ACC112 (cell line): ENCODE results near the gene TMEM138.
A peak's percentile ranks its signal among the peaks of the same experiment; 100 is the strongest.

ENCODE experiments used
- H2AFZ ChIP-seq: fragments of 200-600 bp; sonication (generic); one replicate; pipeline ENCODE4 v1.6.0; 2017; ENCODE audit warnings: antibody characterized with exemption, low read length; ENCODE audit not compliant: unreplicated experiment
- H3K27ac ChIP-seq: fragments of 200-600 bp; sonication (generic); 2 replicates; pipeline ENCODE4 v1.5.1; 2014; ENCODE audit warnings: low read depth, mild to moderate bottlenecking, antibody characterized with exemption, low read length, moderate library complexity
- H3K27me3 ChIP-seq: fragments of 200-600 bp; sonication (generic); 2 replicates; pipeline ENCODE4 v1.6.1; 2014; ENCODE audit warnings: mild to moderate bottlenecking, antibody characterized with exemption, low read length, moderate library complexity, mixed read lengths; ENCODE audit not compliant: insufficient read depth
- H3K36me3 ChIP-seq: fragments of 200-600 bp; sonication (generic); 2 replicates; pipeline ENCODE4 v1.6.1; 2016; ENCODE audit warnings: mild to moderate bottlenecking, antibody characterized with exemption, low read length, moderate library complexity, mixed read lengths; ENCODE audit not compliant: insufficient read depth
- H3K4me1 ChIP-seq: fragments of 200-600 bp; sonication (generic); one replicate; pipeline ENCODE4 v1.6.1; 2016; ENCODE audit warnings: low read length, mixed read lengths; ENCODE audit not compliant: insufficient read depth, unreplicated experiment, control insufficient read depth
- H3K4me3 ChIP-seq: fragments of 200-600 bp; sonication (generic); 2 replicates; pipeline ENCODE4 v1.5.1; 2014; ENCODE audit warnings: mild to moderate bottlenecking, low read depth, low read length
- H3K79me2 ChIP-seq: fragments of 200-600 bp; sonication (generic); one replicate; pipeline ENCODE4 v1.6.0; 2016; ENCODE audit warnings: low read length; ENCODE audit not compliant: control insufficient read depth, unreplicated experiment, insufficient read depth

The TMEM138 gene

GRCh38 chr11:61361741-61362541, at the start of gene TMEM138, which contains the start of gene CYB561A3:
TSS of gene TMEM138 (plus strand) at chr11:61362374. CDS start at chr11:61364391, 2,017 bp downstream.
TSS of gene CYB561A3 (minus strand) at chr11:61361882. CDS start at chr11:61356713, 5,169 bp downstream.
- peaks cover 19% of the 10 kb centered on the region for H3K4me1 ChIP-seq
- H3K4me3 ChIP-seq, result peak within 1 kb of the TSS; percentile 91
- peak within 1 kb of the TSS; percentile 93 for H3K27ac ChIP-seq
- peak within 1 kb of the TSS; percentile 80 for H2AFZ ChIP-seq
- no peaks in the 10 kb centered on the region for H3K27me3 ChIP-seq
- H3K36me3 ChIP-seq, result peaks cover 9% of the 10 kb centered on the region
- H3K79me2 ChIP-seq, result peaks cover 31% of the 10 kb centered on the region

DNA sequence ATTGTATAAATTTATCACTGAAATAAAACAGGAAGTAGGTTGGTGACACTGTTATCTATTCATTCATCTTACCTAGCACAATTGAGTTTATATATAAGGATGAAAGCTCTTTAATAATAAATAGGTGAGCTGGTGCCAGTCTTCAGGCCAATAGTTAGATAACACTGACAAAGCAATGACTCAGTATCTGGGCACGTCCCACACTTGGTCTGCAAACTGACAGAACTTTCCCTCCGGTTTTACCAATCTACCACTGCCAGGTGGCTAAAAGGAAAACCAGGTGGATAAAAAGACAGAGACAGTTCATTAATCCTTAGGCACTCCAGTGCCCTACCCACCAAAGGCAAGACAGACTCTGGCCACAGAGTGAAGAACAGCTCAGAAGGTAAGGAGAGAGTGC, 46.9 kb upstream of the TMEM138 start:
- no peaks in the 10 kb centered on the region for H3K4me1 ChIP-seq
- no peak overlapping the region for H2AFZ ChIP-seq
- H3K36me3 ChIP-seq, result peaks cover 39% of the 10 kb centered on the region
- H3K27me3 ChIP-seq, result no peaks in the 10 kb centered on the region
- H3K27ac ChIP-seq, result no peak overlapping the region
- H3K79me2 ChIP-seq, result no peaks in the 10 kb centered on the region
- H3K4me3 ChIP-seq, result no peak overlapping the region

- Histone ChIP-seq H3K79me2 (peaks cover 48% of the 10 kb centered on the region), H2AFZ (no peak overlapping the region)
These were observed 36.3 kb upstream of the TMEM138 start for GRCh38 chr11:61325649-61326414.

GRCh38 chr11:61327669-61328071, 34.5 kb upstream of the TMEM138 start:
- peaks cover 67% of the 10 kb centered on the region for H3K79me2 ChIP-seq
- peaks cover 40% of the 10 kb centered on the region for H3K36me3 ChIP-seq
- H3K27ac ChIP-seq, result peak overlapping the region; percentile 21; the same call in 1 of the 2 replicates
- H3K4me1 ChIP-seq, result peaks cover 19% of the 10 kb centered on the region
- H3K27me3 ChIP-seq, result no peaks in the 10 kb centered on the region
- H2AFZ ChIP-seq, result no peak overlapping the region
- no peak overlapping the region for H3K4me3 ChIP-seq

More at GRCh38 chr11:61325649-61326414, 36.3 kb upstream of the TMEM138 start:
- H3K27me3 ChIP-seq, result no peaks in the 10 kb centered on the region
- H3K36me3 ChIP-seq, result peaks cover 56% of the 10 kb centered on the region
- H3K4me1 ChIP-seq, result peaks cover 13% of the 10 kb centered on the region
- H3K4me3 ChIP-seq, result no peak overlapping the region
- H3K27ac ChIP-seq, result no peak overlapping the region

- H3K79me2 ChIP-seq, result peaks cover 70% of the 10 kb centered on the region
- H3K27me3 ChIP-seq, result no peaks in the 10 kb centered on the region
- no peak overlapping the region for H2AFZ ChIP-seq
- no peak overlapping the region for H3K4me3 ChIP-seq
- H3K27ac ChIP-seq, result peak overlapping the region; percentile 21; the same call in 1 of the 2 replicates
- peaks cover 19% of the 10 kb centered on the region for H3K4me1 ChIP-seq
- peaks cover 35% of the 10 kb centered on the region for H3K36me3 ChIP-seq
These were observed 33.8 kb upstream of the TMEM138 start for GRCh38 chr11:61328351-61328750.

- Histone ChIP-seq H3K36me3 (peaks cover 28% of the 10 kb centered on the region), H3K79me2 (peaks cover 73% of the 10 kb centered on the region), H3K4me1 (peaks cover 34% of the 10 kb centered on the region)
These were observed 32.3 kb upstream of the TMEM138 start for GRCh38 chr11:61329871-61330270.

GRCh38 chr11:61331651-61332050, 30.5 kb upstream of the TMEM138 start:
- peak overlapping the region; percentile 97 for H3K4me3 ChIP-seq
- no peak overlapping the region for H3K27ac ChIP-seq
- peaks cover 64% of the 10 kb centered on the region for H3K79me2 ChIP-seq
- H2AFZ ChIP-seq, result no peak overlapping the region
- H3K36me3 ChIP-seq, result peaks cover 15% of the 10 kb centered on the region
- H3K27me3 ChIP-seq, result no peaks in the 10 kb centered on the region
- H3K4me1 ChIP-seq, result peaks cover 41% of the 10 kb centered on the region

More at GRCh38 chr11:61329871-61330270, 32.3 kb upstream of the TMEM138 start:
- no peaks in the 10 kb centered on the region for H3K27me3 ChIP-seq
- no peak overlapping the region for H3K4me3 ChIP-seq
- H2AFZ ChIP-seq, result no peak overlapping the region
- no peak overlapping the region for H3K27ac ChIP-seq

DNA sequence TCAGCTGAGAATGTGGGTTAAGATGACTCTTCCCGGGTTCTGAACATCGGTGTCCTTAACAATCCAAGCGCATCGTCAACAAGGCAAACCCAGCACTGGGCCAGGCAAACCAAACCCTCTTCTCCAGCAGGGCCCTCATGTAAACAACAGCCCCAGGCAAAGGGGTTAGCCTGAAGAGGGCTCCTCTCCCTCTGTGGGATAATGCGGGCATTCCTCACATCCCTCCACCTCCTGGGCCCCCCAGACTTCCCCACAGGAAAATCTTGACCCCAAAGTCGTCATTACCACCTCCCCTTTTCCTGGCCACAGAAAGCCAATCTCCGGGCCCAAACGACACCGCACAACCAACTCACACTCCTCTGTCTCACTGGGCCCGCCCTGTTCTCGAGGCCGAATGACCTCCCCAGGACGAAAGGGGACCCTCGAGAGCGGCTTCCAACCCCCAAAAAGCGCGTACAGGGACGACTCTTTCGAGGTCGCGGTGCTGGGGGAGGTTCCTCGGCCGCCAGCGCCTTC, 29.8 kb upstream of the TMEM138 start:
- no peaks in the 10 kb centered on the region for H3K27me3 ChIP-seq
- H3K27ac ChIP-seq, result peak overlapping the region; percentile 77
- peak overlapping the region; percentile 87 for H2AFZ ChIP-seq
- H3K4me3 ChIP-seq, result peak overlapping the region; percentile 97
- H3K36me3 ChIP-seq, result peaks cover 13% of the 10 kb centered on the region
- peaks cover 40% of the 10 kb centered on the region for H3K4me1 ChIP-seq
- H3K79me2 ChIP-seq, result peaks cover 57% of the 10 kb centered on the region

- Histone ChIP-seq H2AFZ (peak within 1 kb of the TSS; percentile 87), H3K36me3 (peaks cover 13% of the 10 kb centered on the region), H3K79me2 (peaks cover 51% of the 10 kb centered on the region), H3K27me3 (no peaks in the 10 kb centered on the region), H3K4me3 (peak within 1 kb of the TSS; percentile 97), H3K4me1 (peaks cover 34% of the 10 kb centered on the region), H3K27ac (peak within 1 kb of the TSS; percentile 77)
These were observed 29.2 kb upstream of the TMEM138 start, which contains the start of the genes DDB1 and TKFC for GRCh38 chr11:61332797-61333549. TSS of gene DDB1 (minus strand) at chr11:61333105. CDS start at chr11:61332968, 137 bp downstream. TSS of gene TKFC (plus strand) at chr11:61333228. CDS start at chr11:61334729, 1,501 bp downstream.
